HCT116 (cell line): ENCODE data around the gene DMD.

ENCODE experiments used
- CEBPB ChIP-seq: IDR thresholded peaks from 2 replicates; pipeline ENCODE4 v1.6.1; 2012; ENCODE audit warnings: low read depth
- CTCF ChIP-seq, 3 experiments: fragments of 200-600 bp in 1 of 3; sonication (generic) in 1 of 3; IDR thresholded peaks in 2 of 3; conservative IDR thresholded peaks in 1 of 3; 2 replicates each; pipeline ENCODE4 v1.5.1; 2012 to 2017; ENCODE audit warnings: low read depth in 2 of 3, low read length in 2 of 3, antibody characterized with exemption in 1 of 3, borderline replicate concordance in 1 of 3, control low read depth in 1 of 3, mild to moderate bottlenecking in 1 of 3, mixed read lengths in 1 of 3, mixed run types in 1 of 3, moderate library complexity in 1 of 3; ENCODE audit not compliant: insufficient read depth in 1 of 3
- MAX ChIP-seq: IDR thresholded peaks from 2 replicates; pipeline ENCODE4 v1.6.1; 2012
- POLR2A ChIP-seq: IDR thresholded peaks from 2 replicates; pipeline ENCODE4 v1.7.0; 2011; ENCODE audit warnings: borderline replicate concordance; ENCODE audit not compliant: insufficient read depth, insufficient read length; ENCODE audit errors: extremely low read depth
- POLR2AphosphoS5 ChIP-seq: IDR thresholded peaks from 2 replicates; pipeline ENCODE4 v1.6.1; 2011; ENCODE audit warnings: mild to moderate bottlenecking, low read depth, low read length, moderate library complexity
- RAD21 ChIP-seq: IDR thresholded peaks from 2 replicates; pipeline ENCODE4 v1.6.1; 2012; ENCODE audit warnings: low read depth, mild to moderate bottlenecking
- SRF ChIP-seq: IDR thresholded peaks from 2 replicates; pipeline ENCODE4 v1.6.1; 2012; ENCODE audit warnings: low read depth
- YY1 ChIP-seq: IDR thresholded peaks from 2 replicates; pipeline ENCODE4 v1.6.1; 2011; ENCODE audit warnings: low read length, low read depth, moderate library complexity, mild to moderate bottlenecking; ENCODE audit not compliant: insufficient replicate concordance; ENCODE audit errors: extremely low read depth
- TF ChIP-seq, protein P1 (sequence below): IDR thresholded peaks from 2 replicates; pipeline ENCODE4 v1.6.1; 2012; ENCODE audit warnings: low read depth

- no peak for TF ChIP-seq CTCF (IDR thresholded peaks at IDR 0.05 in 2 of 3, conservative IDR thresholded peaks at IDR 0.05 in 1 of 3; ENCODE audit: borderline replicate concordance in 1 of 3, insufficient read depth in 1 of 3, low read depth in 2 of 3, low read length in 2 of 3)
- no peak for TF ChIP-seq POLR2AphosphoS5
- TF ChIP-seq POLR2A, result no peak
- no peak for TF ChIP-seq CEBPB
- no peak for TF ChIP-seq RAD21
- TF ChIP-seq SRF, result no peak
- TF ChIP-seq, protein P1, sequence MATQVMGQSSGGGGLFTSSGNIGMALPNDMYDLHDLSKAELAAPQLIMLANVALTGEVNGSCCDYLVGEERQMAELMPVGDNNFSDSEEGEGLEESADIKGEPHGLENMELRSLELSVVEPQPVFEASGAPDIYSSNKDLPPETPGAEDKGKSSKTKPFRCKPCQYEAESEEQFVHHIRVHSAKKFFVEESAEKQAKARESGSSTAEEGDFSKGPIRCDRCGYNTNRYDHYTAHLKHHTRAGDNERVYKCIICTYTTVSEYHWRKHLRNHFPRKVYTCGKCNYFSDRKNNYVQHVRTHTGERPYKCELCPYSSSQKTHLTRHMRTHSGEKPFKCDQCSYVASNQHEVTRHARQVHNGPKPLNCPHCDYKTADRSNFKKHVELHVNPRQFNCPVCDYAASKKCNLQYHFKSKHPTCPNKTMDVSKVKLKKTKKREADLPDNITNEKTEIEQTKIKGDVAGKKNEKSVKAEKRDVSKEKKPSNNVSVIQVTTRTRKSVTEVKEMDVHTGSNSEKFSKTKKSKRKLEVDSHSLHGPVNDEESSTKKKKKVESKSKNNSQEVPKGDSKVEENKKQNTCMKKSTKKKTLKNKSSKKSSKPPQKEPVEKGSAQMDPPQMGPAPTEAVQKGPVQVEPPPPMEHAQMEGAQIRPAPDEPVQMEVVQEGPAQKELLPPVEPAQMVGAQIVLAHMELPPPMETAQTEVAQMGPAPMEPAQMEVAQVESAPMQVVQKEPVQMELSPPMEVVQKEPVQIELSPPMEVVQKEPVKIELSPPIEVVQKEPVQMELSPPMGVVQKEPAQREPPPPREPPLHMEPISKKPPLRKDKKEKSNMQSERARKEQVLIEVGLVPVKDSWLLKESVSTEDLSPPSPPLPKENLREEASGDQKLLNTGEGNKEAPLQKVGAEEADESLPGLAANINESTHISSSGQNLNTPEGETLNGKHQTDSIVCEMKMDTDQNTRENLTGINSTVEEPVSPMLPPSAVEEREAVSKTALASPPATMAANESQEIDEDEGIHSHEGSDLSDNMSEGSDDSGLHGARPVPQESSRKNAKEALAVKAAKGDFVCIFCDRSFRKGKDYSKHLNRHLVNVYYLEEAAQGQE, result no peak
- TF ChIP-seq YY1, result no peak
- TF ChIP-seq MAX, result no peak
Measured at GRCh38 chrX:31301941-31302340, 1909.4 kb downstream of the DMD start.
